ENCODE data around the gene BRS3. TPM values are rescaled to one million over a fixed set of nuclear protein-coding genes. Genes with fewer than 3 reads are reported as not detected.

Gene BRS3
- polyA plus RNA-seq, 1 donor (not counting 4 experiments of a cell fraction or from before 2014, with no cell fraction given) = not detected

DNA sequence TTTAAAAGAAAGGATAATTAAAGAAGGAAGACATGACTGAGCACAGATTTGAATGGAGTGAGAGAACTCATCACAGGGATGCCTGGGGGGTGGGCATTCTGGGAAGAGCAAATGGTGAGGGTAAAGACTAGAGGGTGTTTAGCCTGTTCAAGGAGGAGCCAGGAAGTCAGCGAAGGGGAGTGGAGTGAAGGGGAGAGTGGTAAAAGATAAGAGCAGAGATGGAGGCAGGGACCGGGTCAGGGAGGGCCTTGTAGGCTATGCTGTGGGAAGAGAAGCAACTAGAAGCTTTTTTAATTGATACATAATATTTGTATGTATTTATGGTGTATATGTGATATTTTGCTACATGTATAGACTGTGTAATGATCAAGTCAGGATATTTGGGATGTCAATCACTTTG lies 42.0 kb downstream of the BRS3 start:
- TF ChIP-seq EZH2 (IDR thresholded peaks at IDR 0.05; ENCODE audit: low read length) = no peak
- TF ChIP-seq, protein P1, sequence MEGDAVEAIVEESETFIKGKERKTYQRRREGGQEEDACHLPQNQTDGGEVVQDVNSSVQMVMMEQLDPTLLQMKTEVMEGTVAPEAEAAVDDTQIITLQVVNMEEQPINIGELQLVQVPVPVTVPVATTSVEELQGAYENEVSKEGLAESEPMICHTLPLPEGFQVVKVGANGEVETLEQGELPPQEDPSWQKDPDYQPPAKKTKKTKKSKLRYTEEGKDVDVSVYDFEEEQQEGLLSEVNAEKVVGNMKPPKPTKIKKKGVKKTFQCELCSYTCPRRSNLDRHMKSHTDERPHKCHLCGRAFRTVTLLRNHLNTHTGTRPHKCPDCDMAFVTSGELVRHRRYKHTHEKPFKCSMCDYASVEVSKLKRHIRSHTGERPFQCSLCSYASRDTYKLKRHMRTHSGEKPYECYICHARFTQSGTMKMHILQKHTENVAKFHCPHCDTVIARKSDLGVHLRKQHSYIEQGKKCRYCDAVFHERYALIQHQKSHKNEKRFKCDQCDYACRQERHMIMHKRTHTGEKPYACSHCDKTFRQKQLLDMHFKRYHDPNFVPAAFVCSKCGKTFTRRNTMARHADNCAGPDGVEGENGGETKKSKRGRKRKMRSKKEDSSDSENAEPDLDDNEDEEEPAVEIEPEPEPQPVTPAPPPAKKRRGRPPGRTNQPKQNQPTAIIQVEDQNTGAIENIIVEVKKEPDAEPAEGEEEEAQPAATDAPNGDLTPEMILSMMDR (optimal IDR thresholded peaks at IDR 0.05 in 1 of 3, IDR thresholded peaks at IDR 0.05 in 1 of 3, conservative IDR thresholded peaks at IDR 0.05 in 1 of 3; ENCODE audit: extremely low read depth in 1 of 3, insufficient read depth in 2 of 3, low read length in 3 of 3) = no peak
- no peak for FAIRE-seq
- no peak for DNase-seq (ENCODE audit: low read depth, low spot score)

DNA sequence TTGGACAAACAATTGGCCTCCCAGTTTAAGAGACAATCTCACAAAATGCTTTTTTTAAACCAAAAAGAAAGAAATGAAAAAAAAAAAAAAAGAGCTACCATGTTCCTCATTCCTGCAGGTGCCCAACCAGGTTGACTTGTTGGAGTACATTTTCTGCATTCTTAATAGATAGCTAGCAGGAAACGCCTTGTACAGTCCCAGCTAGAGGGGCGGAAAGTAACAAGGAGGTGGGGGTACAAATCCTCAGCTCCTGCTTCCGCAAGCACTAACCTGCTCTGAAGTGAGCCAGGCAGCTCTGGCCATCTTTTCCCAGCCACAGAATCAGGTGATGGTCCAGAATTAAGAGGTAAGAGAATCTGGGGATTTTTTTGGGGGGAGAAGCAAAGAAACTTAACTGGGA lies 44.2 kb downstream of the BRS3 start, which contains the start of gene VGLL1:
Gene VGLL1, plus strand, starts transcription at position 265 of the 400 bp plus-strand sequence. CDS start 3,806 bp downstream, outside the sequence.
- Histone ChIP-seq H3K36me3 (ENCODE audit: control insufficient read depth in 2 of 2, extremely low read depth in 1 of 2, insufficient read depth in 2 of 2, low read length in 2 of 2) (no peaks in the 10 kb centered on the region), H3K9ac (ENCODE audit: control insufficient read depth, extremely low read depth, insufficient read depth, low read length) (no peak within 1 kb of the TSS), H3K9me1 (ENCODE audit: control insufficient read depth, extremely low read depth, insufficient read depth, low read length) (no peaks in the 10 kb centered on the region), H3K27ac (ENCODE audit: control insufficient read depth, insufficient read depth, low read length) (no peak within 1 kb of the TSS), H4K20me1 (ENCODE audit: control insufficient read depth, extremely low read depth, insufficient read depth, low read length) (no peaks in the 10 kb centered on the region), H2AFZ (ENCODE audit: control insufficient read depth, low read length) (no peak within 1 kb of the TSS), H3K79me2 (ENCODE audit: control insufficient read depth, insufficient read depth, low read length) (no peaks in the 10 kb centered on the region), H3K4me2 (ENCODE audit: control insufficient read depth, extremely low read depth, insufficient read depth, low read depth, low read length) (peak within 1 kb of the TSS; percentile 17), H3K4me3 (ENCODE audit: control insufficient read depth in 2 of 3, extremely low read depth in 1 of 3, insufficient read depth in 2 of 3, low read depth in 1 of 3, low read length in 3 of 3) (no peak within 1 kb of the TSS), H3K27me3 (ENCODE audit: control insufficient read depth, extremely low read depth, insufficient read depth, low read length) (no peaks in the 10 kb centered on the region), H3K4me1 (ENCODE audit: control insufficient read depth, extremely low read depth, insufficient read depth, low read length) (peaks cover 8% of the 10 kb centered on the region), H3K9me3 (ENCODE audit: control insufficient read depth, low read depth, low read length) (no peaks in the 10 kb centered on the region)
- TF ChIP-seq EZH2 (IDR thresholded peaks at IDR 0.05; ENCODE audit: low read length) = no peak
- TF ChIP-seq, protein P1 (optimal IDR thresholded peaks at IDR 0.05 in 1 of 3, IDR thresholded peaks at IDR 0.05 in 1 of 3, conservative IDR thresholded peaks at IDR 0.05 in 1 of 3; ENCODE audit: extremely low read depth in 1 of 3, insufficient read depth in 2 of 3, low read length in 3 of 3) = no peak
- dilution Hi-C loops (cut with MboI; ENCODE audit: extremely low pct_ligation_motif_present, low sequenced_read_pairs) = no loop called here
- DNase-seq (ENCODE audit: low read depth, low spot score) = no peak
- no peak for FAIRE-seq

More for the DNA sequence above, 42.0 kb downstream of the BRS3 start:
- peaks cover 11% of the 10 kb centered on the region for H3K4me1 ChIP-seq (ENCODE audit: control insufficient read depth, extremely low read depth, insufficient read depth, low read length)
- H3K9me3 ChIP-seq (ENCODE audit: control insufficient read depth, low read depth, low read length) = no peaks in the 10 kb centered on the region
- H3K79me2 ChIP-seq (ENCODE audit: control insufficient read depth, insufficient read depth, low read length) = no peaks in the 10 kb centered on the region
- no peaks in the 10 kb centered on the region for H4K20me1 ChIP-seq (ENCODE audit: control insufficient read depth, extremely low read depth, insufficient read depth, low read length)
- no peak overlapping the region for H3K4me2 ChIP-seq (ENCODE audit: control insufficient read depth, extremely low read depth, insufficient read depth, low read depth, low read length)
- no peak overlapping the region for H3K4me3 ChIP-seq (ENCODE audit: control insufficient read depth in 2 of 3, extremely low read depth in 1 of 3, insufficient read depth in 2 of 3, low read depth in 1 of 3, low read length in 3 of 3)
- H2AFZ ChIP-seq (ENCODE audit: control insufficient read depth, low read length) = no peak overlapping the region
- dilution Hi-C loops (cut with MboI; ENCODE audit: extremely low pct_ligation_motif_present, low sequenced_read_pairs) = no loop called here
- no peak overlapping the region for H3K27ac ChIP-seq (ENCODE audit: control insufficient read depth, insufficient read depth, low read length)
- H3K36me3 ChIP-seq (ENCODE audit: control insufficient read depth in 2 of 2, extremely low read depth in 1 of 2, insufficient read depth in 2 of 2, low read length in 2 of 2) = no peaks in the 10 kb centered on the region
- H3K9me1 ChIP-seq (ENCODE audit: control insufficient read depth, extremely low read depth, insufficient read depth, low read length) = no peaks in the 10 kb centered on the region
- no peak overlapping the region for H3K9ac ChIP-seq (ENCODE audit: control insufficient read depth, extremely low read depth, insufficient read depth, low read length)
- no peaks in the 10 kb centered on the region for H3K27me3 ChIP-seq (ENCODE audit: control insufficient read depth, extremely low read depth, insufficient read depth, low read length)
